ENCODE data around the gene CIDEA.
"Not testable (repeated sequence)": the region's sequence is repeated elsewhere in the genome, so short reads cannot be mapped to it uniquely, and the experiment has no call there.

The CIDEA gene

GRCh38 chr18:12254136-12254819, at the start of gene CIDEA:
CIDEA (plus strand) TSS chr18:12254361; CDS start chr18:12254384, 23 bp downstream.
- in situ Hi-C loops (cut with MboI; ENCODE audit: low sequenced_read_pairs) = no loop called here

- in situ Hi-C loops (cut with MboI; ENCODE audit: low sequenced_read_pairs) = not testable (repeated sequence)
Measured at GRCh38 chr18:12208296-12209153, 45.6 kb upstream of the CIDEA start.

GRCh38 chr18:12212308-12212707, 41.9 kb upstream of the CIDEA start:
- in situ Hi-C loops (cut with MboI; ENCODE audit: low sequenced_read_pairs) = not testable (repeated sequence)

GRCh38 chr18:12214296-12215005, 39.7 kb upstream of the CIDEA start:
- in situ Hi-C loops (cut with MboI; ENCODE audit: low sequenced_read_pairs) = not testable (repeated sequence)

GRCh38 chr18:12216471-12216870, 37.7 kb upstream of the CIDEA start:
- in situ Hi-C loops (cut with MboI; ENCODE audit: low sequenced_read_pairs) = not testable (repeated sequence)

GRCh38 chr18:12218603-12219002, 35.6 kb upstream of the CIDEA start:
- in situ Hi-C loops (cut with MboI; ENCODE audit: low sequenced_read_pairs) = not testable (repeated sequence)

- in situ Hi-C loops (cut with MboI; ENCODE audit: low sequenced_read_pairs) = not testable (repeated sequence)
Measured at GRCh38 chr18:12222041-12222440, 32.1 kb upstream of the CIDEA start.

GRCh38 chr18:12223326-12223725, 30.8 kb upstream of the CIDEA start:
- in situ Hi-C loops (cut with MboI; ENCODE audit: low sequenced_read_pairs) = not testable (repeated sequence)

GRCh38 chr18:12226807-12227206, 27.4 kb upstream of the CIDEA start:
- in situ Hi-C loops (cut with MboI; ENCODE audit: low sequenced_read_pairs) = not testable (repeated sequence)

- in situ Hi-C loops (cut with MboI; ENCODE audit: low sequenced_read_pairs) = not testable (repeated sequence)
Measured at GRCh38 chr18:12227399-12228186, 26.6 kb upstream of the CIDEA start.

GRCh38 chr18:12228308-12228707, 25.9 kb upstream of the CIDEA start:
- in situ Hi-C loops (cut with MboI; ENCODE audit: low sequenced_read_pairs) = not testable (repeated sequence)

- in situ Hi-C loops (cut with MboI; ENCODE audit: low sequenced_read_pairs) = not testable (repeated sequence)
Measured at GRCh38 chr18:12230561-12230960, 23.6 kb upstream of the CIDEA start.

- in situ Hi-C loops (cut with MboI; ENCODE audit: low sequenced_read_pairs) = no loop called here
Measured at GRCh38 chr18:12231040-12231882, 22.9 kb upstream of the CIDEA start.

GRCh38 chr18:12231986-12232385, 22.2 kb upstream of the CIDEA start:
- in situ Hi-C loops (cut with MboI; ENCODE audit: low sequenced_read_pairs) = no loop called here

- in situ Hi-C loops (cut with MboI; ENCODE audit: low sequenced_read_pairs) = no loop called here
Measured at GRCh38 chr18:12233378-12233777, 20.8 kb upstream of the CIDEA start.

GRCh38 chr18:12234451-12235190, 19.5 kb upstream of the CIDEA start:
- in situ Hi-C loops (cut with MboI; ENCODE audit: low sequenced_read_pairs) = no loop called here

- in situ Hi-C loops (cut with MboI; ENCODE audit: low sequenced_read_pairs) = no loop called here
Measured at GRCh38 chr18:12236141-12236540, 18.0 kb upstream of the CIDEA start.

GRCh38 chr18:12236934-12237832, 17.0 kb upstream of the CIDEA start:
- in situ Hi-C loops (cut with MboI; ENCODE audit: low sequenced_read_pairs) = no loop called here
